ENCODE results near the gene RAB34.
"Not testable (repeated sequence)": the region's sequence is repeated elsewhere in the genome, so short reads cannot be mapped to it uniquely, and the experiment has no call there.

Gene RAB34

DNA sequence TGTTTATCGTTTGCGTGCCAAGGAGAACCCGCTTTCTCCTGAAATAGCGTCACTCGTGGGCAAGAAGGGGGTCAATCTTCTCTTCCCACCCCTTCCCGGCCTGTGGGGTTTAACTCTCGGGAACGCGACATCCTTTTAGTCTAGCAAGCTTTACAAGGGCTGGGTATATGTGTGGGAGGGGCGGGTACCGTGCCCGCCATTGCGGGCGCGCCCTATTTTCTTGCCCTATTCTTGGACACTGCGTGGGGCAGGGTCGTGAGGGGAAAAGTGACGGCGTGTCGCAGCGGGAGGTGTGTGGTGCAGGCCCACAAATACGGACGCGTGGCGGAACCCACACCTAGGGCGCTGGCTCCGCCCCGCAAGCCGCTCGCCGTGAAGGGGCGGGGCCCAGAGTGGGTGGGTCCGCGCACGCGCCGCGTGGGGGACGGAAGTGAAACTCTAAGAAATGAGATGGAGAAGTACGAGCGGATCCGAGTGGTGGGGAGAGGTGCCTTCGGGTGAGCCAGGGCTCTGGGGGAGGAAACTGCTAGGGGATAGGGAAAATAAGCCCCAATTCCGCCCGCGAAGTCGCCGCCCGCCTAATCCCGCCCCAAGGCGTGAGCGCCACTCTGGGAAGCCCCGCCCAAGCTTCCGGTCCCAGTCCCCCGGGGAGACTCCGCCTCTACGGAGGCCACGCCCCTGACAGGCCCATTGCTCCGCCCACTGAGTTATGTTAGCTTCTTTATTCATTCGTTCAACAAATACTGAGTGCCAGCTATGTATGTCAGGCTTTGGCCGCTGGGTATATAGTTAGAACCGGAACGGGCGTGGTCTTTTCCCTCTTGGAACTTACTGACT lies 10.9 kb upstream of the RAB34 start, which contains the start of gene NEK8:
TSS of gene NEK8 (plus strand) at position 425 of the 837 bp plus-strand sequence. CDS start at position 451, 26 bp downstream.
- peak; percentile 98 for DNase-seq (ENCODE audit: low spot score)

DNA sequence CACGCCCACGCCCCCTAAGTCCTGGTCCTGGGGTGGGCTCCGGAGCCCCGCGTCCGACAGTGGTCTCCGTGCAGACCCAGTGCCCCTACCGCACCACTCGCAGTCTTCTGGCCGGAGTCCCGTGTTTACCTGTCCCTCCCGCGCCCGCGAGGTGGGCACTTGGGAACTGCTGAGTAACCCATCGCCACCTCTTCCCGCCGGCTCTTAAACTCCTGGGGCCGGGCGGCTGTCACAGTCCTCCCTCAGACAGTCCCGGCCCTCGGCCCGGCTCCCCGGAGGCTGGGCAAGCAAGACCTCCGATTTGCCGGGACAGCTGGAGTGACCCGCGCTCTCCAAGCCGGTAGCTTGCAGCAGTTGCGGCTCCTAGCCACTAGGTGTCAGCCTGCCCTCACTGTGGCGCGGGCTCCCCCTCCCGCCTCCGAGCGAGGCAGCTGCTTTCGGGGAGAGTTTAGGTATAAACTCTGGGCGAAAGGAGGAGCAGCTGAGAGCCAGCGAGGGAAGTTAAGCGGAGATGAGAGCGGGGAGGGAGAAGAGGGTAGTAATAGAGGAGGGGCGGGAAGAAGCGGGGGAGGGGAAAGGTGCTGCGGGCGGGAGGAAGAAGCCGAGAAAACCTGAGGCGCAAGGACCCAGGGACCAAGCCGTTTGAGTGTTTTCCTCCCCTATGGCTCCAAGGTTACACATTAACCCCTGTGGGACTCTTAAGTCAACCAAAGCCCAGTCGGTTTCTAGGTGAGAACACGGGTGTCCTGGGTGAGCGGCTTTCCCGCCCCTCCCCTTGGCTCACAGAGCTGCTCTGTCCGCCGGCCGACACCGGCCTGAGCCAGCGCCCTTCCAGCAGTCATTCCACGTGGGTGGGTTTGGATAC lies 9.2 kb upstream of the RAB34 start:
- peak; percentile 92 for DNase-seq (ENCODE audit: low spot score)

DNA sequence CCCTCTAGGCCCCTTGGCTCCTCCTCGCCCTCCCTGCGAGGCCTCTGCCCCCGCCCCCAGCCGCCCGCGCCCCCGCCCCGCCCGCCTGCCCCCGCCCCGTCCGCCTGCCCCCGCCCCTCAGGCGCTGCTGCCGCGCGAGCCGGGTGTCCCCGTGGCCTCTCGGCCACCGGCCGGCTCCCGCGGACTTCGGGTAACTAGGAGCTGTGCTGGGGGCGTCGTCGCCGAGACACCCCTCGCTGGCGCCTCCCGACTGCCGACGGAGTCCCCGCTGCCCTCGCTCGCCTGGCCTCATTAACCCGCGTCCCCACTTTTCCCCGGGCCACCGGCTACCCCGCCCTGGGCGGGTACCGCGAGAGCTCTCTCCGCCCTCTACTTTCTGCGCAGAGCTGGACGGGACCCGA lies 8.6 kb upstream of the RAB34 start, which contains the start of gene TLCD1:
TSS of gene TLCD1 (minus strand) at position 8 of the 401 bp plus-strand sequence. CDS start 136 bp downstream, outside the sequence.
- peak; percentile 62 for DNase-seq (ENCODE audit: low spot score)

DNA sequence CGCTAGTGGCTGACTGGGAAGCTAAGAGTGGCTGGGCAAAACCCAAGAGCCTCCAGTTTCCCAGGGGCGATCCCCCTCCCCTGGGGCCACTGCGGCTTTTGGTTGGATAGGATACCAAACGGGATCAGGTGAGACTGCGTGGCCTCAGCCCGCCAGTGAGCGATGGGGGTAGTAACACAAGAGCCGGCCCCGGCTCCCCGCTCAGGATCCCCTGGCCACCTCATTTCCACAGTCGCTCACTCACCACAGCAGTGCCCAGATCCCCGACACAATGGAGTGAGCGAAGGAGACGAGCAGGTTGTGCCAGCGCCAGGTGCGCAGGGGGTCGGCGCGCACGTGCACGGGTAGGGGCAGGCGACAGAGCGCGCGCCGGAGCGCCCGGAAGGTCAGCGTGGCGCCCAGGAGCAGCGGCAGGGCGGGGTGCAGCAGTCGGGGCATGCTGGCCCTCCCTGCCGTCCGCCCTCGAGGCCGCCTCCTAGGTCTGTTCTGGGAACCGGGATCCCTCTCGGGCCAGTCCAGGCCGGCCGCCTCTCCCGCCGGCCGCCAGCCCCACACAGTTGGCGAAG lies 8.1 kb upstream of the RAB34 start:
- no peak for DNase-seq (ENCODE audit: low spot score)

DNA sequence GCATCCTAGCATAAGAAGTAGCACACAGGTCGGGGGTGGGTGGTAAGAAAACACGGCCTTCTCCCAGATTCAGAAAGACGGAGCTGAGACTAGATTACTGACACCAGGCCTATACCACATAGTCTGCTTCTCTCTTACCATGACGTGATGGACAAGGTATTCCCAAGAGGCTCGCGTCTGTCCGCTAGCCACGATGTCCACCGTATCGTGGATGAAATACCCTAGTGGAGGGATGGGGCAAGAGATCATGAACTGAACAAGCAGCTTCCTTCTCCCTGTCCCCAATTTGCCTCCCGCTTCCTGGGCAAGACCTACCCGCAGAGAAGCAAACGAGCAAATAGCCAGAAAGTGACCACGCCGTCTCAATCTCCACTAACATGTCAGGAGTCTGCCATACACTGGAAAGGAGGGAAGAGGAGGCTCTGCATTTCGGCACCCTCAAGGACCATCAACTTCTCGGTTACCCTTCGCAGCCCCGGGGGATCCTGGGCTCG lies 7.5 kb upstream of the RAB34 start:
- DNase-seq (ENCODE audit: low spot score) = no peak

DNA sequence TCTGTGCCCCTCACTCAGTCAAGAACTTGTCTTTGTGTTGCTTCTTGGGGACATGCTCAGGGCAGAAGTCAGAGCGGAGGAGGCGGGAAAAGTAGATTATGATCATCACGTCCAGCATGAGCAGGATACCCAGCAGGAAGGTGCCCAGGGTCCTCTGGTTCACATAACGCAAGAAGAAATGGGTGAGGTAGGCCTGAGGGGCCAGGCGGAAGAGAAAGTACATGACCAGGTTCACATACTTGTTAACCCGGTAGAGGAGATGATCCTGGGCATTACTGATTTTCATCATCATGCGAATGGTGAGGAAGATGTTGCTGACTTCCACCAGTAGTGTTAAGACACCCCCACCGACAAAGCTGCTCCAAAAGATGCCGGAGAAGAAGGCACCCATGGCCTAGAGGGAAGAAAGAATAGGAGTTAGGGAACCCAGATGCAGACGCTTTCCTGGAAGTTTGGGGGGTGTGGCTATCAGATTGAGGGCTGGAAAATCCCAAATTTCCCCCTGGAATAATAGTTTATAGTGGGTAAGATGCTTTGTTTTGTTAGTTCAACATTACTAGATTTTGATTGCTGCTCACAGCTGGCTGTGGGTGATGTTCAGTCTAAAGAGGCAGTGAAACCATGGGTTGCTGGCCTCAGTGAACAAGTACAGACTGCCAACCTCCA lies 7.0 kb upstream of the RAB34 start:
- DNase-seq (ENCODE audit: low spot score) = no peak

DNA sequence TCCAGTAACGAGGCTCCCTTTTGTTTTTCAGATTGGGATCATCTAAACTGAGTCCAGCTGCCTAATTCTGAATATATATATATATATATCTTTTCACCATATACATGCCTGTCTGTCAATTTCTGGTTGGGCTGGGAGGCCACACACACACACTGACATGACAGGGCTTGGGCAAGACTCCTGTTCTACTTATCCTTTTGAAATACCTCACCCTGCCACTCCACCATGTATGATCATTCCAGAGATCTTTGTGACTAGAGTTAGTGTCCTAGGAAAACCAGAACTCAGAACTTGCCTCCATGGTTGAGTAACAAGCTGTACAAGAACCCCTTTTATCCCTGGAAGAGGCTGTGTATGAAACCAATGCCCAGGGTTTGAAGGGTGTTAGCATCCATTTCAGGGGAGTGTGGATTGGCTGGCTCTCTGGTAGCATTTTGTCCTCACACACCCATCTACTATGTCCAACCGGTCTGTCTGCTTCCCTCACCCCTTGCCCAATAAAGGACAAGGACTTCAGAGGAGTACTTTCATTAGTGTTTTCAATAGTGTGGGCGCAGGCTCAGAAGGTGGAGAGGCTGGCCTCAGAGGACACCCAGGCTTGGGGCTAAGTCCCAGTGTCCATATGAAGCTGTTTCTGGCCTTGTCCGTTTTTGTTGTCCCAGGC lies 6.3 kb upstream of the RAB34 start:
- DNase-seq (ENCODE audit: low spot score) = not testable (repeated sequence)

DNA sequence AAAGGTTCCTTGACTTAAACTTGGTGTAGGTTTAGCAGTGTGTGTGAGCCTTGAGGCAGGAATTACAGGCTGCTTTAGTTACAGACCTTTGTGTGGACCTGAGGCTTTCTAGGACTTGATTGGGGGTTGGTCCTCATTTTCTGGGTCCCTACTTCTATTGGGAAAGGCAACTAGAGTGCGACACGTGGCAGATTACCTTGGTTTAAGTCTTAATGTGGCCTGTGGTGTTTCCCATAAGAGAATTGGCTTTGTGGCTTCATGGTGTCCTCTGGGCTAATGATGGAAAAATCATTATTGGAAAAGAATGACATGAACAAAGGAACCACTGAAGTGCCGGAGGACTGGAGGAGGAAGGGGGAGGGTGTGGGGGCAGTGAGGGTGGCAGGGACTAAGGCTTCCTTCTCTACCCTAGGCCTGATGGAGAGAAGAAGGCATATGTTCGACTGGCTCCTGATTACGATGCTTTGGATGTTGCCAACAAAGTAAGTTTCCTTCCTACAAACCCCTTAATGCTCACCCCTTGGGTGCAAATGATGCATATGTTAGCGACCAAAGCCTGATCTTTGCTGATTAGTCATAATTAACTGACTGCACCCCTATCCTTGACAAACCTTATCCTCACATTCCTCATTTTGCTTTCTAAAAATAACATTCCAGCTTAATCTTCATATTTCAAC lies 5.6 kb upstream of the RAB34 start:
- no peak for DNase-seq (ENCODE audit: low spot score)

DNA sequence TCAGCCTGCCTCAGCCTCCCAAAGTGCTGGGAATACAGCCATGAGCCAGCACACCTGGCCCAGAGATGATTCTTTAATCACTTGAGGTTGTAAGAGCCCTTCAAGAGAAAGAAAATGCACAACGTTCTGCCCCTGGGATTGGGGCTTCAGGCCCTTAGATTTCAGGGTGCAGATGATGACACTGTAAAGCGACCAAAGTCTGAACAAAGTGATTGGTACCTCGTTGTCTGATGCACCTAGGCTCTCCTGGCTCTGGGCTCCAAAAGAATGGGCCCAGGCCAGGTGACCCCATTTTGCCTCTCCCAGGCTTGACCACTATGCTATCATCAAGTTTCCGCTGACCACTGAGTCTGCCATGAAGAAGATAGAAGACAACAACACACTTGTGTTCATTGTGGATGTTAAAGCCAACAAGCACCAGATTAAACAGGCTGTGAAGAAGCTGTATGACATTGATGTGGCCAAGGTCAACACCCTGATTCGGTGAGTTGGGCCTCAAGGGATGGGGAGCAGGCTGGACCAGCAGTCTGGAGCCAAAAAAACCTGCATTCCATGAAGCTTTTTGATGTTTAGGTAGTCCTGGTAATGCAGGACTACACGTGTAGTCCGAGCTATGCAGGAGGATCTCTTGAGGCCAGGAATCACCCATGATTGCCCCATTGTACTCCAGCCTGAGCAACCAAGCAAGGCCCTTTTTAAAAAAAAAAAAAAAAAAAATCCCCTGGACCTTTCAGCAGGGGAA lies 4.9 kb upstream of the RAB34 start:
- DNase-seq (ENCODE audit: low spot score) = no peak

DNA sequence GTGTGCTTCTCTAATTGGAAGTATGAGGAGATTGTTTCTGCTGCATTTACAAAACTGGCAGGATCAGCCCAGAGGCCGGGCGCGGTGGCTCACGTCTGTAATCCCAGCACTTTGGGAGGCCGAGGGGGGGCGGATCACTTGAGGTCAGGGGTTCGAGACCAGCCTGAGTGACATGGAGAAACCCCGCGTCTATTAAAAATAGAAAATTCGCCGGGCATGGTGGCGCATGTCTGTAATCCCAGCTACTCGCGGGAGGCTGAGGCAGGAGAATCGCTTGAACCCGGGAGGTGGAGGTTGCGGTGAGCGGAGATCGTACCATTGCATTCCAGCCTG lies 3.3 kb upstream of the RAB34 start:
- not testable (repeated sequence) for DNase-seq (ENCODE audit: low spot score)

DNA sequence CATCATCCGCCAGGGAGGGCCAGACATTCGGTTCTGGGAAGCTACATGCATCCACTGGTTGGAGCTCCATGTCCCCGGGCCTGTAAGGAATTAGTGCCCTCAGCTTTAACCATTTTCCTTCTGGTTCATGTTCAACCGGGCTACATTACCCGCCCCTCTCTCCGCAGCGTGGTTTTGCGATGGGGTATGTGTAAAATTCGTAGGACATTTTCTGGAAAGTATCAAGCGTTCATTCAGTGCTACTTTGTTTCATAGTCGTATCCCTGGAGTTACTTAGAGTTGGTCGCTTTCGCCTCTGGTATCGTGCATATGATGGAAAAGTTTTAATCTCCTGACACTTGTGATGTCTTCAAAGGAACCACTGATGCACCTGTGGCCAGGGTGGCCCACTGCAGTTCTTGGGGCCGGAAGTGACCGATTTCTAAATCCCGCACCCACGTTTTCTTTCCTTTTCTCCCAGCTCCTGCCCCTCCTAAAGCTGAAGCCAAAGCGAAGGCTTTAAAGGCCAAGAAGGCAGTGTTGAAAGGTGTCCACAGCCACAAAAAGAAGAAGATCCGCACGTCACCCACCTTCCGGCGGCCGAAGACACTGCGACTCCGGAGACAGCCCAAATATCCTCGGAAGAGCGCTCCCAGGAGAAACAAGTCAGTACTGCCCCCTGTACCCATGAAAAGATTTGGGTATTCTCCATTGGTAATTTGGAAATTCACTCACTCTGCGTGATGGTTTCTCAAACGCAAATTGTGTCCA lies 2.8 kb upstream of the RAB34 start:
- DNase-seq (ENCODE audit: low spot score) = no peak

DNA sequence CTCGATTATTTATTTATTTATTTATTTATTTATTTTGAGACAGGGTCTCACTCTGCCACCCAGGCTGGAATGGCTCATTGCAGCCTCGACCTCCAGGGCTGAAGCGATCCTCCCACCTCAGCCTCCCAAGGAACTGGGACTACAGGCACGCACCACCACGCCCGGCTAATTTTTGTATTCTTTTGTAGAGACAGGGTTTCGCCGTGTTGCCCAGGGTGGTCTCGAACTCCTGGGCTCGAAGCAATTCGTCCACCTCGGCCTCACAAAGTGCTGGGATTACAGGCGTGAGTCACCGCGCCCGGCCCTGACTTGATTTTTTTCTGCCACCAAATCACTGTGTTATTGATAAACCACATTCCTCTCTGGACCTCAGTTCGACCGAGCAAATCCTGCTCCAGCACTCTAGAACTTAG lies 1.4 kb upstream of the RAB34 start:
- no peak for DNase-seq (ENCODE audit: low spot score)

DNA sequence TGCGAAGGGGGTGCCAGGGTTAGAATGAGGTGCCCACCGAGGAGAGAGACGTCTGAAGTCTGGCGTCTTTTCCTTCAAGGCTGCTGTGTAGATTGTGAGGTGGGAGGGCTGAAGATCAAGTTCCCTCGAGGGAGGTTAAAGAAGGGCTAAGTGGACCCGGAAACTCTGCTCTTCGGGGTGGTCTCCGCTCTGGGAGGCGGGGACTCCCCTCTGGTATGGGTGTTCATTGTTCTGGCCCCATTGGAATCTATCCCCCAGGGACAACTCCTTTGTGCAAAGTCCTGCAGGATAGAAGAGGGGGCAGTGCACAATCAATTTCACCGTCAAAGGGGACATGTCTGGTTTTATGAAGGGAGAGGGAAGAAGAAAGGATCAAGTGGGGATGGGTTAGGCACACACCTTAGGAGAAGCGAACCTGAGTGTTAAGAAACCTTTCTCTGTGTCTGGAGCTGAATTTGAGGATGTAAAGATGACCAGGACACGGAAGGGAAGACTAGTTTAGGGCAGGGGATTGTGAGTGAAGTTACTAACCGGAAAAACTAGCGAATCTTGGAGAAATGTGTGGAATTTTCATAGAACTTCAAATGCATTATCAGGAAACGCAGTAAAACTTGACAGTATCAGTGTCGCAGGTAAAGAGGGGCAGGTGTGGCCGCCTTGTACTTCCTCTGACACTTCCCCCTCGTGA lies 809 bp upstream of the RAB34 start:
- DNase-seq (ENCODE audit: low spot score) = no peak

DNA sequence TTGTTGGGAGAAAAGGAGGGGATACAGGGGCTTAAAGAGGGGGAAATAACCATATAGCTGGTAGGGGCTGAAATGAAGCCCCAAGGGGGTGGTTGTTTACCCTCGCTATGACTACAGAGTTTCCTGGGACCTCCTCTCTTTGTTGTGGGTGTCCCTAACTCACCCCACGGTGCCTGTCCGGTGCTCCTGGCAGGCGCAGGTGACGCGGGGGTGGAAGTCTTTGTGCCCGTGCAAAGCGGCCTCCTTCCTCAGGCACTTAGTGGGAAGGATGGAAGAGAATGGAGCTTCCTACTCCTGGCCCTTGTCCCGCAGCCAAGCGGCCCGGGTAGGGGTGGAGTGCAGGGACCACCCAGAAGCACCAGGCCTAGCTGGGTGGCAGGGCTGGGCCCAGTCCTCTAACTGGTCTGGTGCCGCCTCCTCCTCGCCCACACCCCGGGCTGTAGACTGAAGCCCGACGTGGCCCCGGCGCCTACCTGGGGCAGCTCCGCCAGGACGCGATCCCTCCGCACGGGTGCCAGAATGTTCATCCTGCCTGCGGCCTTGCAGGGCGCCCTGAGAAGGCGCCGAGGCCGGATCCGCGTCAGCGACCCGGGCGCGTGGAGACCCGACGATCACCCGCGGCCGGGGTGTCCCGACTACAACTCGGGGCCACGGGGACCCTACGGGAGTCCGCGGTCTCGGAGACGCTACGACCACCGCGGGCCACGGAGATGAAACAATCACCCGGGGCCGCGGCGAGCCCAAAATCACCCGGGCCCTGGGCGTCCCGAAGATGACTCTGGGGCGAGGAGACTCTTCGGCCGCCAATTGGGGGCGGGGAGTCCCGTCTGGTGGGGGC lies 709 bp downstream of the RAB34 start:
- DNase-seq (ENCODE audit: low spot score) = no peak

DNA sequence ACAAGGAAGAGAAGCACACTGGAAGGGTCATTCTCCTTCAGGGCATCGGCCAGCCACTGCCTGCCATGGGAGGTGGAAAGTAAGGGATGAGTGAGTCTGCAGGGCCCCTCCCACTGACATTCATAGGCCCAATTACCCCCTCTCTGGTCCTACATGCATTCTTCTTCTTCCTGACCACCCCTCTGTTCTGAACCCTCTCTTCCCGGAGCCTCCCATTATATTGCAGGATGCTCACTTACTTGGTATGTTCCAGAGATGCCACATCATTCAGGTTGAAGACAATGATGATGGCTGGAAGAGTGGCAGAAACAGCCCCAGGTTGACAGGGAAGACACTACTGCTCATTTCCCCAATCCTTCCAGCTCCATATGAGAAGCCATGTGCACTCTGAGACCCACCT lies 2.5 kb downstream of the RAB34 start:
- no peak for DNase-seq (ENCODE audit: low spot score)

DNA sequence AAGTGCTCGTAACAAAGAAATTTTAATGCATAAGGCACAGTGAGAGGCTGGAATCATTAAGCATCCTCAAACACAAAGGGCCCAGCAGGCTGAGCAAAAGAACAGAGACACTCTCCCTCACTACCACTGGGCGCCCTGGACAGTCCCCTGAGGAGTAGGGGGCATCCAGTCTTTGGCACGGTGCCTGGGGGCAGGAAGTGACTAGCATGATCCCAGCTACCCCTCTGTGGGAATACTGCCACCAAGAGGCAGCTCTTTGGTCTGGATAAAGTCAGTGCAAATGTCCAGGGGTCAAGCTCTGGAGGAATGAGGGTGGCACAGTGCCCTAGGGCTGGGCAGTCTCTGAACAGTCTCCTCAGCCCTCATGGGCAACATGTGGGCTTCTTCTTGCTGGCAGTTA lies 3.4 kb downstream of the RAB34 start:
- no peak for DNase-seq (ENCODE audit: low spot score)

DNA sequence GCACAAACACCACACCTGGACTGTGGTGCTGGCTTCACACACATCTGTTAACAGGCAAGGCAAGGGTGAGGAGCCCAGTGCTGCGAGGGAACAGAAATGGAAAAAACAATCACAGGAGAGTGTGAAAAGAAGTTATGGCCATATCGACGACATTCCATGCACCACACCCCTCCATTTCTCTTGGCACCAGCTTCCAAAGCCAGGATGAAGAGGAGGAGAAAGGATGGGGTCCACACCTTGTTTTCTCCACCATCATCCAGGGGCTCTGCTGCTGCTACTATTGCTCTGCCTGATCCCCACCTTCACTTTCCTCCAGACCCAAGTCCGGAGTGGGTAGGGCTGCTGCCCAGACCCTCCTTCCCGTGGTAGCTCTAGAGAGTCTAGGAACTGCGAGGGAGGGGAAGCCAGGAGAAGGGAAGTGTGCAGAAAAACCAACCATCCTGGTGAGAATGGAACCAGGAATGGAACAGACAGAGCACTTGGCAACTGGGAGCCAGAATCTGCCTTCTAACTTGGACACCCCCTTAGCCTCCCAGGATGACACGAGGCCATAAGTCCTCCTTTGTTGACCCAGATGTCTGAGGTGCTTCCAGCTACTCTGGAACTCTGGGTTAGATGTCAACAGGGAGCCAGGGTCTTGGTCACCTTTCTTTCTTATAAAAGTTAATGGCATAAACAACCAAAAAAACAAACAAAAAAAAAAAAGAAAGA lies 4.8 kb downstream of the RAB34 start:
- DNase-seq (ENCODE audit: low spot score) = no peak
